ENCODE measurements around the gene POU2AF2. TPM values are rescaled to one million over a fixed set of nuclear protein-coding genes. Genes with fewer than 3 reads are reported as not detected.

The POU2AF2 gene
- total and polyA plus RNA-seq, 2 of the 8 experiments (the other 6 are each of a cell fraction or from before 2014, with no cell fraction given) = not detected

- TF ChIP-seq CHD7 (IDR thresholded peaks at IDR 0.05; ENCODE audit: insufficient replicate concordance, low read length) = no peak
Observed at GRCh38 chr11:111319296-111319695, 73.8 kb downstream of the POU2AF2 start (continued).

Data from H1 (cell line).